WTC11 (cell line): ENCODE data around the gene INO80E.

ENCODE experiments used
- CREM ChIP-seq: sonication (generic); formaldehyde crosslinking; IDR thresholded peaks from 2 replicates; pipeline ENCODE4 v1.8.1; 2022; ENCODE audit warnings: mild to moderate bottlenecking, missing genetic modification reagents, moderate library complexity
- CTCF ChIP-seq: fragments of 200-600 bp; IDR thresholded peaks from 2 replicates; pipeline ENCODE4 v1.8.0; 2022; ENCODE audit warnings: antibody characterized with exemption
- NR1H2 ChIP-seq: sonication (generic); formaldehyde crosslinking; IDR thresholded peaks from 2 replicates; pipeline ENCODE4 v1.9.0; 2021; ENCODE audit warnings: mild to moderate bottlenecking, moderate library complexity, missing genetic modification reagents
- TEAD1 ChIP-seq: sonication (generic); formaldehyde crosslinking; IDR thresholded peaks from 2 replicates; pipeline ENCODE4 v1.8.0; 2022; ENCODE audit warnings: mild to moderate bottlenecking, missing genetic modification reagents
- TF ChIP-seq, protein P1 (sequence below): sonication (generic); formaldehyde crosslinking; IDR thresholded peaks from 2 replicates; pipeline ENCODE4 v1.8.1; 2022; ENCODE audit warnings: mild to moderate bottlenecking, moderate library complexity, missing genetic modification reagents
- TF ChIP-seq, protein P2 (sequence below): sonication (generic); formaldehyde crosslinking; IDR thresholded peaks from 2 replicates; pipeline ENCODE4 v1.8.1; 2022; ENCODE audit warnings: low read depth, mild to moderate bottlenecking, moderate library complexity, missing genetic modification reagents, borderline replicate concordance
- TF ChIP-seq, protein P3 (sequence below): sonication (generic); formaldehyde crosslinking; IDR thresholded peaks from 2 replicates; pipeline ENCODE4 v1.8.0; 2022; ENCODE audit warnings: mild to moderate bottlenecking, missing genetic modification reagents

DNA sequence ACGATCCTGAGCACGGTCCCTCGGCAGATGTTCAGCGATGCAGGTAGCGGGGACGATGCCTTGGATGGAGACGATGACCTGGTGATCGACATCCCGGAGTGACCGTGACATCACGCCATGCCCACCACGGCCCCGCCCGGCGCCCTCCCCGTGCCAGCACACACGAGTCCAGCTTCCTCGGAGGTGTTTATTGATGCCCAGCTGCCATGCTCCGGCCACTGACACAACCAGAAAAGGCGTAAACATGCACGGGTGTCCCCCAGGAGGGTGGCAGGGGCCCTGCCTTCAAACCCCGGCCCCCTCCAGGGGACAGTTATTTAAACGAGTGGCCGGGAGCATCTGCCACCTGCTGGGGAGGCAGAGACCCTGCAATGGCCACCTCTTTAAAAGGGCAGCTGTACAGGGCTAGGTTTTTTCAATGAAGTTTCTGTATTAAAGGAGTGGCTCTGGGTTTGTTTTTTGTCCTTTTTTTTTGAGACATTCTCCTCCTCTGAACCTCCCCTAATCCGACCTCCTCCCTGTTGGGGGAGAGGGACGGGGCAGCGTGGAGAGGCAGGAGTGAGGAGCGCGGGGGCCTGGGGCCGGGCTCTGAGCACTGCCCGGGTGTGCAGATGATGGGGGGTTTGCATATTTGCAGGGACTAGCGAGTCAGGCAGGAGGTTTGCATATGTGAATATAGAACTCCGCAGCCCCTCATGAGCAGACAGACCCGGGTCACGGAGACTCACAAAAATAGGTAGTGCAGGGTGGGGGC, 9.5 kb downstream of the INO80E start:
- TF ChIP-seq, protein P1, sequence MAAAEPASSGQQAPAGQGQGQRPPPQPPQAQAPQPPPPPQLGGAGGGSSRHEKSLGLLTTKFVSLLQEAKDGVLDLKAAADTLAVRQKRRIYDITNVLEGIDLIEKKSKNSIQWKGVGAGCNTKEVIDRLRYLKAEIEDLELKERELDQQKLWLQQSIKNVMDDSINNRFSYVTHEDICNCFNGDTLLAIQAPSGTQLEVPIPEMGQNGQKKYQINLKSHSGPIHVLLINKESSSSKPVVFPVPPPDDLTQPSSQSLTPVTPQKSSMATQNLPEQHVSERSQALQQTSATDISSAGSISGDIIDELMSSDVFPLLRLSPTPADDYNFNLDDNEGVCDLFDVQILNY (CRISPR knock-in tag): no peak
- TF ChIP-seq TEAD1 (CRISPR knock-in tag): no peak
- TF ChIP-seq, protein P2, sequence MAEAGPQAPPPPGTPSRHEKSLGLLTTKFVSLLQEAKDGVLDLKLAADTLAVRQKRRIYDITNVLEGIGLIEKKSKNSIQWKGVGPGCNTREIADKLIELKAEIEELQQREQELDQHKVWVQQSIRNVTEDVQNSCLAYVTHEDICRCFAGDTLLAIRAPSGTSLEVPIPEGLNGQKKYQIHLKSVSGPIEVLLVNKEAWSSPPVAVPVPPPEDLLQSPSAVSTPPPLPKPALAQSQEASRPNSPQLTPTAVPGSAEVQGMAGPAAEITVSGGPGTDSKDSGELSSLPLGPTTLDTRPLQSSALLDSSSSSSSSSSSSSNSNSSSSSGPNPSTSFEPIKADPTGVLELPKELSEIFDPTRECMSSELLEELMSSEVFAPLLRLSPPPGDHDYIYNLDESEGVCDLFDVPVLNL (CRISPR knock-in tag): no peak
- no peak for TF ChIP-seq NR1H2 (CRISPR knock-in tag)
- TF ChIP-seq, protein P3, sequence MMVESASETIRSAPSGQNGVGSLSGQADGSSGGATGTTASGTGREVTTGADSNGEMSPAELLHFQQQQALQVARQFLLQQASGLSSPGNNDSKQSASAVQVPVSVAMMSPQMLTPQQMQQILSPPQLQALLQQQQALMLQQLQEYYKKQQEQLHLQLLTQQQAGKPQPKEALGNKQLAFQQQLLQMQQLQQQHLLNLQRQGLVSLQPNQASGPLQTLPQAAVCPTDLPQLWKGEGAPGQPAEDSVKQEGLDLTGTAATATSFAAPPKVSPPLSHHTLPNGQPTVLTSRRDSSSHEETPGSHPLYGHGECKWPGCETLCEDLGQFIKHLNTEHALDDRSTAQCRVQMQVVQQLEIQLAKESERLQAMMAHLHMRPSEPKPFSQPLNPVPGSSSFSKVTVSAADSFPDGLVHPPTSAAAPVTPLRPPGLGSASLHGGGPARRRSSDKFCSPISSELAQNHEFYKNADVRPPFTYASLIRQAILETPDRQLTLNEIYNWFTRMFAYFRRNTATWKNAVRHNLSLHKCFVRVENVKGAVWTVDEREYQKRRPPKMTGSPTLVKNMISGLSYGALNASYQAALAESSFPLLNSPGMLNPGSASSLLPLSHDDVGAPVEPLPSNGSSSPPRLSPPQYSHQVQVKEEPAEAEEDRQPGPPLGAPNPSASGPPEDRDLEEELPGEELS (CRISPR knock-in tag): no peak
- peak; percentile 50; the same call in 1 of the 2 replicates for TF ChIP-seq CTCF
- TF ChIP-seq CREM (CRISPR knock-in tag): no peak
